Peyer's patch (tissue), 4 donors: ENCODE results near the gene JCAD.

ENCODE experiments used
- POLR2A ChIP-seq, 2 donors: fragments of 450-650 bp; IDR thresholded peaks; one replicate each; pipeline ENCODE4 v1.5.1; 2017; ENCODE audit warnings: antibody characterized with exemption in 2 of 2, mild to moderate bottlenecking in 2 of 2, moderate library complexity in 2 of 2
- TF ChIP-seq, protein P1 (sequence below), 6 experiments: fragments of 450-650 bp in 4 of 6; fragments of 200-600 bp in 2 of 6; sonication (generic) in 1 of 6; IDR thresholded peaks; one replicate each; pipeline ENCODE4 v1.5.1; 2017 to 2019; ENCODE audit warnings: antibody characterized with exemption in 6 of 6, mild to moderate bottlenecking in 3 of 6, moderate library complexity in 1 of 6

DNA sequence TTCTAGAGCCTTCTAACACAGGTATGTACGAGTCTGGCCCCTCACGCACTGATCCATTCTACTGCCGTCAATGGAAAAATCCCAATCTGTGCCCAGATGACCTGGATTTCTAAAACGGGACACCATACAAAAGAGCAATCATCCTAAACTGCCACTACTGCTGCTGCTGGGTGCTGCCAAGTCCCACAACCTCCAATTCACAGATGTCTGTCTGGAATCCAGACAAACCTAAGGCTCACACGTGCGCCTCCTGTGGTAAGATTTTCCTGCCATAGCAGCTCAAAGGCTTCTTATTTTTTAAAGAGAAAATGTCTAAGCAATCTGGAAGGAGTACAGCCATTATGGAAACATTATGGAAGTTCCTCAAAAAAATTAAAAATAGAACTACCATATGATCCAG, 40.9 kb downstream of the JCAD start:
- no peak for TF ChIP-seq POLR2A (IDR thresholded peaks at IDR 0.05)
- TF ChIP-seq, protein P1, sequence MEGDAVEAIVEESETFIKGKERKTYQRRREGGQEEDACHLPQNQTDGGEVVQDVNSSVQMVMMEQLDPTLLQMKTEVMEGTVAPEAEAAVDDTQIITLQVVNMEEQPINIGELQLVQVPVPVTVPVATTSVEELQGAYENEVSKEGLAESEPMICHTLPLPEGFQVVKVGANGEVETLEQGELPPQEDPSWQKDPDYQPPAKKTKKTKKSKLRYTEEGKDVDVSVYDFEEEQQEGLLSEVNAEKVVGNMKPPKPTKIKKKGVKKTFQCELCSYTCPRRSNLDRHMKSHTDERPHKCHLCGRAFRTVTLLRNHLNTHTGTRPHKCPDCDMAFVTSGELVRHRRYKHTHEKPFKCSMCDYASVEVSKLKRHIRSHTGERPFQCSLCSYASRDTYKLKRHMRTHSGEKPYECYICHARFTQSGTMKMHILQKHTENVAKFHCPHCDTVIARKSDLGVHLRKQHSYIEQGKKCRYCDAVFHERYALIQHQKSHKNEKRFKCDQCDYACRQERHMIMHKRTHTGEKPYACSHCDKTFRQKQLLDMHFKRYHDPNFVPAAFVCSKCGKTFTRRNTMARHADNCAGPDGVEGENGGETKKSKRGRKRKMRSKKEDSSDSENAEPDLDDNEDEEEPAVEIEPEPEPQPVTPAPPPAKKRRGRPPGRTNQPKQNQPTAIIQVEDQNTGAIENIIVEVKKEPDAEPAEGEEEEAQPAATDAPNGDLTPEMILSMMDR (IDR thresholded peaks at IDR 0.05), result no peak
